HepG2 (cell line): ENCODE results near the gene KDM6B. TPM values are rescaled to one million over a fixed set of nuclear protein-coding genes. Genes with fewer than 3 reads are reported as not detected.
A peak's percentile ranks its signal among the peaks of the same experiment; 100 is the strongest.

Source experiments
- BCL6 ChIP-seq: IDR thresholded peaks from 2 replicates; pipeline ENCODE4 v1.6.1; 2016; ENCODE audit warnings: missing genetic modification reagents, missing compliant biosample characterization
- RARA ChIP-seq: IDR thresholded peaks from 2 replicates; pipeline ENCODE4 v1.6.1; 2016; ENCODE audit warnings: missing genetic modification reagents, missing compliant biosample characterization
- STAT5B ChIP-seq: sonication (generic); formaldehyde crosslinking; IDR thresholded peaks from 2 replicates; pipeline ENCODE4 v1.4.0; 2020; ENCODE audit warnings: missing genetic modification reagents
- YY1 ChIP-seq: IDR thresholded peaks from 2 replicates; pipeline ENCODE4 v1.6.1; 2011; ENCODE audit warnings: low read length, low read depth, moderate library complexity, mild to moderate bottlenecking; ENCODE audit not compliant: insufficient read depth, insufficient replicate concordance
- ZFP36L1 ChIP-seq: sonication (generic); formaldehyde crosslinking; IDR thresholded peaks from 2 replicates; pipeline ENCODE4 v1.8.0; 2022; ENCODE audit warnings: mild to moderate bottlenecking, missing genetic modification reagents, moderate library complexity
- ZNF24 ChIP-seq: fragments of 450-650 bp; IDR thresholded peaks from 2 replicates; pipeline ENCODE4 v1.6.1; 2017; ENCODE audit warnings: antibody characterized with exemption, mild to moderate bottlenecking
- ZNF317 ChIP-seq: sonication (generic); formaldehyde crosslinking; IDR thresholded peaks from 2 replicates; pipeline ENCODE4 v1.5.0; 2020; ENCODE audit warnings: mild to moderate bottlenecking, missing genetic modification reagents
- ZNF577 ChIP-seq: sonication (generic); formaldehyde crosslinking; IDR thresholded peaks from 2 replicates; pipeline ENCODE4 v1.4.0; 2020; ENCODE audit warnings: mild to moderate bottlenecking, low read depth, missing genetic modification reagents, borderline replicate concordance
- ZNF776 ChIP-seq: sonication (generic); formaldehyde crosslinking; IDR thresholded peaks from 2 replicates; pipeline ENCODE4 v1.4.0; 2020; ENCODE audit warnings: mild to moderate bottlenecking, missing genetic modification reagents
- polyA plus RNA-seq, 8 experiments: library from polyadenylated mRNA; depleted of rRNA in 3 of 8; stranded (reverse) in 7 of 8; unstranded in 1 of 8; fragments of >200 nt; fragmentation: Illumina TruSeq in 4 of 8; extraction: Trizol in 4 of 8; gene quantifications; 2 replicates each; pipeline versions ENCODE4 v1.2.1 to v1.2.3, GENCODE V29; 2011 to 2016; ENCODE audit warnings: low read depth in 4 of 8, missing spikeins in 1 of 8, mixed read lengths in 1 of 8; ENCODE audit not compliant: insufficient read depth in 1 of 8
- total RNA-seq, 5 experiments: library from RNA; depleted of rRNA; stranded (reverse); fragments of >200 nt; fragmentation: Illumina TruSeq; extraction: Trizol; gene quantifications; 2 replicates each; pipeline ENCODE4 v1.2.3, GENCODE V29; 2016; ENCODE audit warnings: low read depth in 1 of 5
- TF ChIP-seq, protein P1 (sequence below): sonication (generic); formaldehyde crosslinking; IDR thresholded peaks from 2 replicates; pipeline ENCODE4 v1.5.1; 2020; ENCODE audit warnings: mild to moderate bottlenecking, missing genetic modification reagents
- TF ChIP-seq, protein P2 (sequence below): IDR thresholded peaks from 2 replicates; pipeline ENCODE4 v1.6.1; 2016; ENCODE audit warnings: low read depth, borderline replicate concordance
- TF ChIP-seq, protein P3 (sequence below): sonication (generic); formaldehyde crosslinking; IDR thresholded peaks from 2 replicates; pipeline ENCODE4 v1.8.1; 2023; ENCODE audit warnings: mild to moderate bottlenecking, moderate library complexity, missing genetic modification reagents
- TF ChIP-seq, protein P4 (sequence below): sonication (generic); formaldehyde crosslinking; IDR thresholded peaks from 2 replicates; pipeline ENCODE4 v1.4.0; 2020; ENCODE audit warnings: mild to moderate bottlenecking, missing genetic modification reagents
- TF ChIP-seq, protein P5 (sequence below): IDR thresholded peaks from 2 replicates; pipeline ENCODE4 v1.6.1; 2016; ENCODE audit warnings: missing biosample characterization, missing genetic modification reagents, low read depth
- TF ChIP-seq, protein P6 (sequence below), 2 experiments: sonication (generic) in 1 of 2; formaldehyde crosslinking in 1 of 2; IDR thresholded peaks; 2 replicates each; pipeline versions ENCODE4 v1.4.0 to v1.6.1; 2018 to 2020; ENCODE audit warnings: missing genetic modification reagents in 2 of 2, borderline replicate concordance in 1 of 2, low read depth in 1 of 2, mild to moderate bottlenecking in 1 of 2, missing biosample characterization in 1 of 2
- TF ChIP-seq, protein P7 (sequence below): sonication (generic); formaldehyde crosslinking; IDR thresholded peaks from 2 replicates; pipeline ENCODE4 v1.9.0; 2021; ENCODE audit warnings: missing genetic modification reagents, mild to moderate bottlenecking, borderline replicate concordance

KDM6B gene
- total and polyA plus RNA-seq, 2 of the 13 experiments (the other 11 are each of a cell fraction or from before 2014, with no cell fraction given), result 1.3 to 2.1 TPM

DNA sequence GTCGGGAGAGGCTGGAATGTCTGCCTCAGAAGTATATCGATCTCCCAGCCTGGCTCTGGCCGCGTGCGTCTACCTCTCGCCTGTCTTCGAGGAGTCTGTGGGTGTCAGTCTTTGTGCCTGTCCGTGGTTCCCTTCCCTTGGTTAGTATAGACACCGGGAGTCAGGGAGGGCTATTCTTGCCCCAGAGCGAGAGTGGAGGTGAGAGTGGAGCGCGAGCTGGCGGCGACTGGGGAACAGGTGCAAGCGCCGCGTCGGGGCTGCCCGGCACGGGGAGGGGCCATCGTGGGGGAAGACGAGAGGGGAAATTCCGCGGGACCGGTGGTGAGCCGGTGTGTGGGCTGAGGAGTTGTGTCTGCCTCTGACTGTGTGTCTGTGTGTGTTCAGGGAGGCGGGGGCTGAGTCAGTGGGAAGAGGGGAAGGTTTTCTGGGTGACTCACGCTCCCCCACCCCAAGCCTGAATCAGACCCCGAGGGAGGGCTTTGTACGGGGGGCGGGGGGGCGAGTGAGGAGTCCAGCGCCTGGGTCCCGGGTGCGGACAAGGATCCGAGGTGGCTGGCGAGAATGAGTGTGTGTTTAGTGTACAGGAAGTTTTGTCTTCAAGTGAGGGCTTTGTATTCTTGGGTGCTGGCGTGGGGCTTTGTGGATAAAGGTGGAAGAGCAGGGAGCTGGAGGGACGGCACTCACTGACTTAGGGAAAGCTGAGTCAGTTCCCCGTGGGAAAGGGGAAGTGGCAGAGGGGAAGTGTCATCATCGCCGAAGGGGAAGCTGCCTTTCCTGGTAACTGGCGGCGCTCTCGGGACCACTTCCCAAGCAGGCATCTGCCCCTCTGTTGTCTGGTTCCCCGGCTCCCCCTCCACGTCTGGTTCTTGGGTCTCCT lies 8.6 kb downstream of the KDM6B start (continued):
- TF ChIP-seq ZNF317 (0 out of 2 replicates have a peak, but pooled peaks have one; percentile 7), ZNF24 (no peak), STAT5B (CRISPR knock-in tag) (no peak), ZNF577 (CRISPR knock-in tag) (no peak), ZFP36L1 (0 out of 2 replicates have a peak, but pooled peaks have one; percentile 53), RARA (CRISPR knock-in tag) (no peak), ZNF776 (0 out of 2 replicates have a peak, but pooled peaks have one; percentile 9), YY1 (peak; percentile 5), BCL6 (CRISPR knock-in tag) (0 out of 2 replicates have a peak, but pooled peaks have one; percentile 1)
- TF ChIP-seq, protein P1, sequence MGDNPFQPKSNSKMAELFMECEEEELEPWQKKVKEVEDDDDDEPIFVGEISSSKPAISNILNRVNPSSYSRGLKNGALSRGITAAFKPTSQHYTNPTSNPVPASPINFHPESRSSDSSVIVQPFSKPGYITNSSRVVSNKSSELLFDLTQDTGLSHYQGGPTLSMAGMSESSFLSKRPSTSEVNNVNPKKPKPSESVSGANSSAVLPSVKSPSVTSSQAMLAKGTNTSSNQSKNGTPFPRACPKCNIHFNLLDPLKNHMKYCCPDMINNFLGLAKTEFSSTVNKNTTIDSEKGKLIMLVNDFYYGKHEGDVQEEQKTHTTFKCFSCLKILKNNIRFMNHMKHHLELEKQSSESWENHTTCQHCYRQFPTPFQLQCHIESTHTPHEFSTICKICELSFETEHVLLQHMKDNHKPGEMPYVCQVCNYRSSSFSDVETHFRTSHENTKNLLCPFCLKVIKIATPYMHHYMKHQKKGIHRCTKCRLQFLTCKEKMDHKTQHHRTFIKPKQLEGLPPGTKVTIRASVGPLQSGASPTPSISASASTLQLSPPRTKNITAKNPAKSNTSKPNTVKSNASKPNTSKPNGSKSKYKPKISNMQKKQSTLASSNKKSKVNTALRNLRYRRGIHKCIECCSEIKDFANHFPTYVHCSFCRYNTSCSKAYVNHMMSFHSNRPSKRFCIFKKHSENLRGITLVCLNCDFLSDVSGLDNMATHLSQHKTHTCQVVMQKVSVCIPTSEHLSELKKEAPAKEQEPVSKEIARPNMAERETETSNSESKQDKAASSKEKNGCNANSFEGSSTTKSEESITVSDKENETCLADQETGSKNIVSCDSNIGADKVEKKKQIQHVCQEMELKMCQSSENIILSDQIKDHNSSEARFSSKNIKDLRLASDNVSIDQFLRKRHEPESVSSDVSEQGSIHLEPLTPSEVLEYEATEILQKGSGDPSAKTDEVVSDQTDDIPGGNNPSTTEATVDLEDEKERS (CRISPR knock-in tag), result peak; percentile 29; the same call in 1 of the 2 replicates
- TF ChIP-seq, protein P2, sequence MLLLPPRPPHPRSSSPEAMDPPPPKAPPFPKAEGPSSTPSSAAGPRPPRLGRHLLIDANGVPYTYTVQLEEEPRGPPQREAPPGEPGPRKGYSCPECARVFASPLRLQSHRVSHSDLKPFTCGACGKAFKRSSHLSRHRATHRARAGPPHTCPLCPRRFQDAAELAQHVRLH (CRISPR knock-in tag), result 0 out of 2 replicates have a peak, but pooled peaks have one; percentile 42
- TF ChIP-seq, protein P3, sequence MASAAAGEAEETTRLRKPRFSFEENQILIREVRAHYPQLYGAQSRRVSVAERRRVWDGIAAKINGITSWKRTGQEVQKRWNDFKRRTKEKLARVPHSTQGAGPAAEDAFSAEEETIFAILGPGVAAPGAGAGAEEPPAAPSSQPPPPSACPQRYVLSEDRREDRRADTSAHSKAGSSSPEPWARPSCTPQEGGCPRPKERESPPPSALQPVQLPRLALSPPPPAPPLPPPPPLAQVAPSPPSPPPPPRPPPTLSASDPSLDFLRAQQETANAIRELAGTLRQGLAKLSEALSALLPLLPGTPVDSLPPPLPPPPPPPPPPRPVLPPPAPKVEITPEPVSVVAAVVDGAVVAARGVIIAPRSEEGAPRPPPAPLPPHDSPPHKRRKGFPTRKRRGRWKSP (CRISPR knock-in tag), result peak; percentile 54; the same call in 1 of the 2 replicates
- TF ChIP-seq, protein P4, sequence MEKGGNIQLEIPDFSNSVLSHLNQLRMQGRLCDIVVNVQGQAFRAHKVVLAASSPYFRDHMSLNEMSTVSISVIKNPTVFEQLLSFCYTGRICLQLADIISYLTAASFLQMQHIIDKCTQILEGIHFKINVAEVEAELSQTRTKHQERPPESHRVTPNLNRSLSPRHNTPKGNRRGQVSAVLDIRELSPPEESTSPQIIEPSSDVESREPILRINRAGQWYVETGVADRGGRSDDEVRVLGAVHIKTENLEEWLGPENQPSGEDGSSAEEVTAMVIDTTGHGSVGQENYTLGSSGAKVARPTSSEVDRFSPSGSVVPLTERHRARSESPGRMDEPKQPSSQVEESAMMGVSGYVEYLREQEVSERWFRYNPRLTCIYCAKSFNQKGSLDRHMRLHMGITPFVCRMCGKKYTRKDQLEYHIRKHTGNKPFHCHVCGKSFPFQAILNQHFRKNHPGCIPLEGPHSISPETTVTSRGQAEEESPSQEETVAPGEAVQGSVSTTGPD, result 0 out of 2 replicates have a peak, but pooled peaks have one; percentile 10
- TF ChIP-seq, protein P5, sequence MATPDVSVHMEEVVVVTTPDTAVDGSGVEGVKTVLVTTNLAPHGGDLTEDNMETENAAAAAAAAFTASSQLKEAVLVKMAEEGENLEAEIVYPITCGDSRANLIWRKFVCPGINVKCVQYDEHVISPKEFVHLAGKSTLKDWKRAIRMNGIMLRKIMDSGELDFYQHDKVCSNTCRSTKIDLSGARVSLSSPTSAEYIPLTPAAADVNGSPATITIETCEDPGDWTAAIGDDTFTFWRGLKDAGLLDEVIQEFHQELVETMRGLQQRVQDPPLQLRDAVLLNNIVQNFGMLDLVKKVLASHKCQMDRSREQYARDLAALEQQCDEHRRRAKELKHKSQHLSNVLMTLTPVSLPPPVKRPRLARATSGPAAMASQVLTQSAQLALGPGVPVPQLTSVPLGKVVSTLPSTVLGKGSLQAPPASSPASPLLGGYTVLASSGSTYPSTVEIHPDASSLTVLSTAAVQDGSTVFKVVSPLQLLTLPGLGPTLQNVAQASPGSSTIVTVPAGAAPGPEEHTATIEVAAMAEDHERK (CRISPR knock-in tag), result no peak
- TF ChIP-seq, protein P6, sequence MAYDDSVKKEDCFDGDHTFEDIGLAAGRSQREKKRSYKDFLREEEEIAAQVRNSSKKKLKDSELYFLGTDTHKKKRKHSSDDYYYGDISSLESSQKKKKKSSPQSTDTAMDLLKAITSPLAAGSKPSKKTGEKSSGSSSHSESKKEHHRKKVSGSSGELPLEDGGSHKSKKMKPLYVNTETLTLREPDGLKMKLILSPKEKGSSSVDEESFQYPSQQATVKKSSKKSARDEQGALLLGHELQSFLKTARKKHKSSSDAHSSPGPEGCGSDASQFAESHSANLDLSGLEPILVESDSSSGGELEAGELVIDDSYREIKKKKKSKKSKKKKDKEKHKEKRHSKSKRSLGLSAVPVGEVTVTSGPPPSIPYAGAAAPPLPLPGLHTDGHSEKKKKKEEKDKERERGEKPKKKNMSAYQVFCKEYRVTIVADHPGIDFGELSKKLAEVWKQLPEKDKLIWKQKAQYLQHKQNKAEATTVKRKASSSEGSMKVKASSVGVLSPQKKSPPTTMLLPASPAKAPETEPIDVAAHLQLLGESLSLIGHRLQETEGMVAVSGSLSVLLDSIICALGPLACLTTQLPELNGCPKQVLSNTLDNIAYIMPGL (CRISPR knock-in tag; IDR thresholded peaks at IDR 0.05; ENCODE audit: borderline replicate concordance in 1 of 2, low read depth in 1 of 2), result peak in 1 of 2 experiments; percentile 49; a peak in 1 of 4 replicates
- TF ChIP-seq, protein P7, sequence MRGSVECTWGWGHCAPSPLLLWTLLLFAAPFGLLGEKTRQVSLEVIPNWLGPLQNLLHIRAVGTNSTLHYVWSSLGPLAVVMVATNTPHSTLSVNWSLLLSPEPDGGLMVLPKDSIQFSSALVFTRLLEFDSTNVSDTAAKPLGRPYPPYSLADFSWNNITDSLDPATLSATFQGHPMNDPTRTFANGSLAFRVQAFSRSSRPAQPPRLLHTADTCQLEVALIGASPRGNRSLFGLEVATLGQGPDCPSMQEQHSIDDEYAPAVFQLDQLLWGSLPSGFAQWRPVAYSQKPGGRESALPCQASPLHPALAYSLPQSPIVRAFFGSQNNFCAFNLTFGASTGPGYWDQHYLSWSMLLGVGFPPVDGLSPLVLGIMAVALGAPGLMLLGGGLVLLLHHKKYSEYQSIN (CRISPR knock-in tag), result no peak
